Stimulated activated CD8-positive, alpha-beta memory T cell treated with anti-CD3 and anti-CD28 coated beads, Interleukin-4, amount 100 ng/mL, for 4 hours (primary cell): Measurements from ENCODE around the gene FYB1.
"Not testable (repeated sequence)": the region's sequence is repeated elsewhere in the genome, so short reads cannot be mapped to it uniquely, and the experiment has no call there.

Source experiments
- DNase-seq, 2 donors: peaks; one replicate each; pipeline ENCODE4 v3.0.0-alpha.2; 2020; ENCODE audit warnings: low read depth in 2 of 2, low spot score in 1 of 2

Gene FYB1

DNA sequence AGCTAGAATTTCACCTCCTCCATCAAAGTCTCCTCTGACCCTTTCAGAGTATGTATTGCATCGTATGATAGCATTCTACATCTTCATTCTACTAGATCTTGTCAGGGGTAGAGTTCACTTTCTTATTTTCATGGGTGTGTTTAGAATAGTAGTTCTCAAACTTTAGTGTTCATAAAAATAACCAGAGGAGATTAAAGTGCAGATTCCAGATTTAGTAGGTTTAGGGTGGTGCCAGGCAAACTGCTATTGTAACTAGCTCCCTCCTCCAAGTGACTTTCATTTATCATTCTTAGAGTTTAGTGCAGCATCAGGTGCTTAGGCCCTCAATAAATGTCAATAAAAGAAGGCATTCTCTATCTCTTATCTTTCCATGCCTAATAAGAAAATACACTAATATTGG lies 7.2 kb upstream of the FYB1 start:
- no peak for DNase-seq

DNA sequence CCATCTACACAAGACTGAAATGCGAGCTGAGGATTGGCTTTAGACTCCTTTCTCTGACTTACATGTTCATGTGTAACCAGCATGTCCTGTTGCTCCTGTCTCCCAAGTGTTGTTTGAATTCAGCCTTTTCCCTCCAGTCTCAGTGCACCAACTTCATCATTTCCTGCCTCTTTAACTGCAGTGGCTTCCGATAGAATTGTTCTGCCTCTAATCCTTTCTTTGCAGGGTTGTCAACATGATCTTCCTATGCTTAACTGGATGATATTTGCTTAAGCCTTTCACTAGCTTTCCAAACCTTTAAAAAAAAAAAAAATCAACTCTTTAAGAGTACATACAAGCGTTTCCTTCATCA lies 6.7 kb upstream of the FYB1 start:
- DNase-seq, result no peak

DNA sequence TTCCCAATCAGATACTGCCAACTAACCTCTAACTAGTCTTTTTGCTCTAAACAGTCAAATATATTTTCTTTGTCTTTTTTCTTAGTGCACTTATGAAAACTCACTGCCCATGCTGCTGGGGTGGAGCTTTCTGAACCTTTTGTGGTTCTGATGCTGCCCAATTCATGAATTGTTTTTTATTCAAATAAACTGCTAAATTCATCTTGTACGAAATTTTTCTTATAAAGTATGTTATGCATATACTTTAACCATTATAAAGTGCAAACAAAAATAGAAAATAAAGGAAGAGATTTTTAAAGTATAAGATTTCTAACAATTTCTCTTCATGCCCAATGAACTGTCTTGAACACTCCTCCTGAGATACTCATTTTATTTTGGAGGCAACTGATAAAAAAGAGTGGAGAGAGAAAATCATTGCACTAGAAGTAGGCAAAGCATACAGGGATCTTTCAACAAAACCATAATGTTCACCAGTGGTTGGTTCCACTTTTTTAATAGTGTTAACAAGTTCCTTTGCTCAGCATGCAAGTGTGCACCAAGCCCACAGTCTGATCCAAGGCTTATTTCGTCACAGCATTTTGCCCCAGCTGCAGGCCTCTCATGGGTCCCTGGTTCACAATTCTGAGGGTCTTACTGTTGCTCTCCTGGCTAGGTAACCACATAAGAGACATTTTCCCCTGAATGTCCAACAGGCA lies 6.2 kb upstream of the FYB1 start:
- DNase-seq, result no peak

DNA sequence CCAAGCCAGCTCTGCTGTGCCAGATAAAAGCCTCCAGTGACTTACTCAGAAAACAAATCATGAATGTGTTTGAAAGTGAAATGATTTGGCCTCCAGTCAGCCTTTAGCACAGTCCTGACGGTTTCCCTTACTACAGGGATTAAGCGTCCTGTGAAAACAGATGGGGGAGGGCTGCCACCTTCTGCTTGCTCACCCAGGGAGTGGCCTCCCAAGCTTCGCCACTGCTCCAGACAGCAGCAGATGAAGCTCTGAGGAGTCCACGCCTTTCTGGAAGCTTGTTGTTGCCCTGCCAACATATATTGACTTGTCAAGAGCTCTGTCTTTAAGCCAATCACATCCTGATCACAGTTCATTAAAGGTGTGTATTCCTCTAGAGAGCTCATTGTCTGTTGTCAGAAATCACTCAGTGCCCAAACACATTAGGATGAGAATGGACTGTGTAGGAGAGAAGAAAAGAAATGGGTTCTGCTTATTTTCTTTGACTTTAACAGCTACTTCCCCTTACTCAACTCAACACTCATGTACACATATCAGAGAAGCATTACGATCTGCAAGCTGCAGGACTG lies 4.9 kb upstream of the FYB1 start:
- no peak for DNase-seq

DNA sequence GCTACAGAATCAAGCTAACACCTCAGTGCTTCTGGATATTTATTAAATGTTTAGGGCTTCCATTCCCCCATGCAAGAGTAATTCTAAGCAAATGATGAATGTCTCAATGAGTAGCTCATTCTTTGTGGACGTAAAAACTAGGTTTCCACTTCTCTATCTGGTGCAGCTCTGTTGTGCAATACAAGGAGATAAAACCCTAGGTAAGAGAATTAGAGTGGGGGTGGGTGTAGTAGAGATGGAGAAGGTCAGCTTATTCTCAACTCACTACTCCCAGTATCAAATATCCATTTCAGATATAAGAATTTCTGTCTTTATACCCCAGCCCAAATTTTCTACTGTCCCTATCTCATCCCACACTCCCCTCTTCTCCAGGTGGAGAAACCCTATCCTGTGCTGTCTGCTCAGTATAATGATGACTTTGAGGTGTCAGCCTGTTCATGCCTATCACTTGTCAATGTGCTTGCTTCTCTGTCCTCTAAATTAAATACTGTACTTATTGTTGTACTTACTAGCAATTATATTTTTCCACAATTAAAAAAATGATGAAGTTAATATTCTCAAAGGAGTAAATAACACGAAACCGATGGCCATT lies 4.3 kb upstream of the FYB1 start:
- DNase-seq, result no peak

DNA sequence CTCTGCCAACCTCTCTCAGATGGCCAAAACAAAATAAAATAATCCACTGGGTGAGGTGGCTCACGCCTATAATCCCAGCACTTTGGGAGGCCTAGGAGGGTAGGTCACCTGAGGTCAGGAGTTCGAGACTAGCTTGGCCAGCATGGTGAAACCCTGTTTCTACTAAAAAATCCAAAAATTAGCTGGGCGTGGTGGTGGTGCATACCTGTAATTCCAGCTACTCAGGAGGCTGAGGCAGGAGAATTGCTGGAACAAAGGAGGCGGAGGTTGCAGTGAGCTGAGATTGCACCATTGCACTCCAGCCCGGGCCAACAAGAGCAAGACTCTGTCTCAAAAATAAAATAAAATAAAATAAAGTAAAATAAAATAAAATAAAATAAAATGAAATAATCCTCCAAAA lies 2.3 kb upstream of the FYB1 start:
- not testable (repeated sequence) for DNase-seq

DNA sequence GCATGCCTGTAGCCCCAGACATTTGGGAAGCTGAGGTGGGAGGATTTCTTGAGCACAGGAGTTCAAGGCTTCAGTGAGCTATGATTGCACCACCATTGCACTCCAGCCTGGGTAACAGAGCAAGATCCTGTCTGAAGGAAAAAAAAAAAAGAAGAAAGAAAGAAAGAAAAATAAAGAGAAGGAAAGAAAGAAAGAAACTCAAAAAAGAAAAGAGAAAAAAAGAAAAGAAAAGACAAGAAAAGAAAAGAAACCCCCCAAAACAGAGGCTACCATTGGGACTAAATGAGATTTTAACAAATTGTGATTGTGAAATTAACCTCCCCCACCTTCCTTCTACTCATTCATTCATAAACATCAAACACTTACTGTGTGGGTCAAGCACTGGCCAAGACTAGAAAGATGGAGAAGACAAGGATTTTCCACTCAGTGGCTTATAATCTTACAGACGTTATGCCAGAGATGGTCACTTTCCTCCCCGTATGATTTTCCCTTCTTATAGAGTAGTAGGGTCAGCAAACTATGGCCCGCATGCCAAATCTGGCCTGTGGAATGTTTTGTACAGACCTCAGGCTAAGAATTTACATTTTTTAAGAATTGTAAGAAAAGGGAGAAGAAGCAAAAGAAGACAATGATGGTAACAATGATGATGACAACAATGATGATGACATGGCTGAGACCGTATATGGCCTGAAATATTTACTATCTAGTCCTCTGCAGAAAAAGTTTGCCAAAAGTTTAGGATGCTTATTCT lies 1.1 kb upstream of the FYB1 start:
- DNase-seq, result no peak

DNA sequence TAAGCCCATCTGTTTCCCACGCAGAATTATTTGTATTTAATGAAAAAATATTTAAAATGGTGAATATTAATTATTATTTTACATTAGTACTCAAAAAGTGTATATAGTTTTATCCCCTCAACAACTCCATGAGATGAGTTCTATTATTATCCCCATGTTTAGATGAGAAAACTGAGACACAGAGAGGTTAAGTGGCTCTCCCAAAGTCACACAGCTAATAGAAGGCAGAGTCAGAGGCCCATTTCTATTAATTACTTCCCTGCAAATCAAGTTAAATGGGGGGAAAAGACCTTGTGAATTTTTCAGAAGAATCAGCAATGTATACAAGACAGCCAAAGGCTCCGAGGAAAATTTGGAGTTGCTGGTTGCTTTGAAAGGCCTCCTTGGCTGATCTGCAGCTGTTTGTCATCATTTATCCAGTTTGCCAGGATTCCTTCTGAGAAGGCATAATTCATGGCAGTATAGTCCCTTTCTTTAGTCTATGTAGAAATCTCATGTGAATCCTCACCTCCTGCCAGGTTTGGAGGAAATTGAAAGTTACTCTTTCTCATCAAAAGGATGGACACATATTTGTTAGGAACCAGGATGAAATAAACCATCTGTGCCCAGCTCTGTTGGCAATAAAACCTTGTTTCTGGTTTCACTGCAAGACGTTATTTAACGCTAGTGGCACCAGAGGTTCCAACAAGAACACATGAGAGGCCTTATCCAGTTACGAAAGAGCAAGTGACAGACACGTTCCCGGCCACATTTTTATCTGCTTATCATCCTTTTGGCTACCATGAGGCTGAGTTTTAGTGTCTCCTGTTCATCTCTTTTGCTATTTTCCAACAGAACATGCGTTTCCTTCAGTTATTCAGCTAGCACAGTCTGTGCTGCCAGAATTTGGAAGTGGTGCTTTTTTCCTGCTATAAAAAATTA lies 621 bp downstream of the FYB1 start:
- DNase-seq, result no peak

DNA sequence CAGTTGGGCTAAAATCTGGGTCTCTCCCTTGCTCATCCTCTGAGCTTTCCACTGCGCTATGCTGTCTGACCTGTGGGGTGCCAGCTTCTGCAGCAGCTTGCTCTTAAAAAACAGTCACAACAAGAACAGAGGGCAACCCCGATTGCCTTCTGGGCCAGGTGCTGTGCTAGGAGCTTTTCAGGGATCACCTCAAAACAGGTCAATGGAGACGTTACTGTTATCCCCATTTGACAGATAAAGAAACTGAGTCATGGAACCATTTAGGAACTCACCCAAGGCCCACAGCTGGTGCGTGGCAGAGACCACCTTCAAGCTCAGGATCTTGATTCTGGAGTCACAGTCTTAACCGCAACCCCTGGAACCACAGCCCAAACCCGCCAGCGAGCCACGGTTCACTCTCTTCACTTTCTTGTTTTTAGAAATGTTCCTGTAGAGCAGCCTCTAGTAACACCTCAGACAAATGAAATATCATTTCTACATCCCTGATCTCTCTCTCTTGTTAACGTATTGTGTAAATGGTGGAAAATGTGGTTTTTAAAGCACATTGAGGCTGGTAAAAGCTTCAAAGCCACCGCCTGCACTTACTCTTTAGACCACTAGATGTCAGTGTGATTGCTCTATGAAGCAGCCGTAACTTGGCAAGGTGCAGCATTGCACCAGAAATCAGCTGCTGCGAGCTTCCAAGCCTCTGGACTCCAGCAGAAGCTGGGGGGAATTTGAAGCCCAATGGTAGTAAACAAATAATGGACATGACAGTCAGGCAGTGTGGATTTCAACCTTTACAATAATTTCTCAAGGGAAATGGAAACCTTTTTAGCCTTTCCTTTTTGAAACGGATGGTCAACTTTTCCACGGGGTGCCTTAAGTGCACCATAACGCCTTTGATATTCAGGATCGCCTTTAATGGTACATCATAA lies 1.7 kb downstream of the FYB1 start:
- peak in 1 of 2 donors; percentile 64 for DNase-seq

DNA sequence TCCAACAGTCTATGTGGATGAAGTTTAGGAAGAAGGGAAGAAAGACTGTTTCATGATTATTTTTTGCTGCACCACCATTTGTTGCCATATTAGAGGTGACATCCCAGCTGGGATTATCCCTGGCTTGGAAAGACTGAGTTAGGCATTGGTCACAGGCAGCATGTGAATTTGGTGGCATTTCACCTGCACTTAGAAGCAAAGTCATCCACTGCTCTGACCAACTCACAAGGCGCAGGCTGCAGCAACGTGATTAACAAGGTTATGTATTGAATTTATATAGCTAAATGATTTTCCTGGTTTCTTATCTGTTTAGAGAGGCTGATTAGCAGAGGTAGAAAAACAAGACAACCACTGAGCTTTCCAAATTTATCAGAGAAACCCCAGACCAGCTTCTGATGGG lies 2.7 kb downstream of the FYB1 start:
- no peak for DNase-seq

DNA sequence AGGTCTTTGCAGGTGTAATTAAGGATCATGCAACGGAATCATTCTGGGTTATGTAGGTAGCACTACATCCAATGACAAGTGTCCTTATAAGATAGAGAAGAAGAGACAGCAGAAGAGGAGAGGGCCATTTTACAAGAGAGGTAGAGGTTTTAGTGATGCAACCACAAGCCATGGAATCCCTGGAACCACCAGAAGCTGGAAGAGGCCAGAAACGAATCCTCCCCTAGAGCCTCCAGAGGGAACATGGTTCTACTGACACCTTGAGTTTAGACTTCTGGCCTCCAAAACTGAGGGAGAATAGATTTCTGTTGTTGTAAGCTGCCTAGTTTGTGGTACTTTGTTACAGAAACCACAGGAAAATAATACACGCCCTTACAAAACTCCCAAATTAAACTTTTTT lies 3.5 kb downstream of the FYB1 start:
- no peak for DNase-seq

DNA sequence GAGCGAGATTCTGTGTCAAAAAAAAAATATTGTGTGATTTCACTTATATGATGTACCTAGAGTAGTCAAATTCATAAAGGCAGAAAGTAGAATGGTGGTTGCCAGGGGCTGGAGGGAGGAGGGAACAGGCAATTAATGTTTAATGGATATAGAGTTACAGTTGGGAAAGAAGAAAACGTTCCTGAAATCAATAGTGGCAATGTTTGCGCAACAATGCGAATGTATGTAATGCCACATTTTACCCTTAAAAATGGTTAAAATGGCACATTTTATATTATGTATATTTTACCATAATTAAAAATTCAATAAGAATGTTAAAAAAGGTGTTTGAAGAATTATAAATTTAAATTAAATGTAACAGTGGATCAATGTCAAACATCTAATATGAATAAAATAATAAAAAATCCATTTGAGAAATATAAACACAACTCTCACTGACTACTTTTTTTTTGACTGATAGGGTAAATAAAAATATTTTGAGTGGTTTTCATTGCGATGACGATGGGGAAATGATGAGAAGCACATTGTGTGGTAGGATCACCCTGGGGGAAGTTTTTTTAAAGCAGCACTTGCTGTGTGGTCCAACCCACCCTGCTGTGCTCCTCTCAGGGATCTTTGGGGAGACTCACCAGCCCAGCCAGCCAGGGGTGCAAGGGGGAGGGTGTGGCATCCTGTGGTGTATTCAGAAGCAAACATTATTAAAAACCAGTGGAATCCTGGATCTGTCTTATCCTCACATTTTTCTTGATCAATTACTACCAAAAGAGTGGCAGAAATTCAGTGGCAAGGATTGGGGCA lies 4.3 kb downstream of the FYB1 start:
- DNase-seq, result no peak

DNA sequence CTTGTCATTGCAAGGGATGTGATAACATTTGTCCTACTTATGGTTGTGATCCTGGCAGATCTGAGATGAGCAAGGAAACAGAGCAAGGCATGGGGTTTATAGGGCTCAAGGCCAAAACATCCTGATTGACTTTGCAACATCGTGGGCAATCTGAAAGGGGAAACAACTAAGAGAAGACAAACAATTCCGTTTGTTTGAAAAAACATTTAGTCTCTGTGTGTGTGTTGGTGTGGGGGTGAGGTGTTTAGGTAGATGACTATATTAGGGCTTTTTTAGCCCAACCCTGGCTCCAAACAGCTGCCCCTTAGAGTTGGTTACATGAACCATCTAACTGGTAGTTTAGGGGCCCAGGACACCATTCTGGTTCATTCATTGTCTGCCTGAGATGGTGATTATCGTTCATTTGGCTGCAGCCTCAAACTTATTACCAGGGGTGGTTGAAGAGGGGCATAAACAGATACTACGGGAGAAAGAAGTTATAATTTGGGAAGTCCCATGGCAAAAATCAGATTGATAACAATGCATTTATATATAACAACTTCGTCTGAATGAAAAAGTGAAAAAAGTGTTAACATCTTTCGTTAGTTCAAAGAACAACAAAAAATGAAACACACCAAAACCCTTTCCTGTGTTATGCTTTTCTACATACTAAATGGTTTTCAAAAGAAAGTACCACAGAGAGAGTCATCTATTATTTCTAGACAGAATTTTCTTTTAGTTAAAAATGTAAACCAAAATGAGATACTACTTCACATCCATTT lies 5.7 kb downstream of the FYB1 start:
- DNase-seq, result no peak

DNA sequence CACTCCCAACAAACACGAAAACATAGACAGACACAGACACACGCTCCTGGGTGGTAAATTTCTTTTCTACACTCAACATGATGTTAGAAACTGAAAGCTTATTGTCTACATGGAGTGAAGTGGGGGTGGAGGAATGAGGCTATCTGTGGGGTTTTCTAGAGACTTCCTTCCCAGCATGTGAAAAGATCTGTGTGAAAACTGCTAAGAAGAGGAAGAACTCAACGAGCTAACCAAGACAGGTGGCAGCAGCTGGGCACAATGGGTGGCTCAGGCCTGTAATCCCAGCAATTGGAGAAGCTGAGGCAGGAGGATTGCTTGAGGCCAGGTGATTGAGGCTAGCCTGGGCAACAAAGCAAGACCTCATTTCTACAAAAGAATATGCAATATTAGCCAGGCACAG lies 7.6 kb downstream of the FYB1 start:
- no peak for DNase-seq

DNA sequence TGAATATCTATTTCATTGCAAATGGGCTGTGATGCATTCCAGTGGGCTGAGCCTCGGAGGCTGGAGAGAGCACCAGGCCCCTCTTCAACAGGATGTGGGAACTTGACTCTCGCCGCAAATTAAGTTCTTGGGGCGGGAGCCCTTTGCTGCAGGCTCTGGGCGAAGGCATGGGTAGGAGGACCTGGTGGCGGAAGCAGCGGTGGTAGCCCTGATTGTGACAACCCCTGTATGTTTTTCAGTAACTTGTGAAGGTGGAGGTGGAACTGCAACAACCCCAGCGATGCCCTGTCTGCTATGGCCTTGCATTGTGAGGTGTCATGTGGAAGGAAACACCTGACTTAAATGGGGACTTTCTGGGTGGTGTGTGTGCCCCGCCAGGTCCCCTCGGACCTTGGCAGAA lies 9.4 kb downstream of the FYB1 start:
- peak in 1 of 2 donors; percentile 54 for DNase-seq

DNA sequence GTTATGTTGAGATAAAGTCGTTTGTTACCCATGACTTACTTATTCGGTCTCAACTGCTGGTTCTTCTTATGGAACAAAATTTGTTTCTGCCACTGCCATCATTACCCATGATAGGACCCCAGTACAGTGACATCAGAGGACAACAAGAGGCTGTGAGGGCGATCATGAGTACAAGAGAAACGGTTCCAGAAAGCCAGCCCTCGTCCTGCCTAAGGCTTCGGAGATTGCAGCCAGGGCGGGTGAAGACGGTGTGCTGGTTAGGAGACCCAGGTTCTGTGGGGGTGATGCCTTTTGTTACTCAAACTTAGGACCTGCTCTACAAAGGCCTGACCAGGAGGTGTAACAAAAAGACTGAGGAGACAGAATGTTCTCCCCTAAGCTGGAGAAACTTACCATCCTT lies 10.9 kb downstream of the FYB1 start:
- no peak for DNase-seq

DNA sequence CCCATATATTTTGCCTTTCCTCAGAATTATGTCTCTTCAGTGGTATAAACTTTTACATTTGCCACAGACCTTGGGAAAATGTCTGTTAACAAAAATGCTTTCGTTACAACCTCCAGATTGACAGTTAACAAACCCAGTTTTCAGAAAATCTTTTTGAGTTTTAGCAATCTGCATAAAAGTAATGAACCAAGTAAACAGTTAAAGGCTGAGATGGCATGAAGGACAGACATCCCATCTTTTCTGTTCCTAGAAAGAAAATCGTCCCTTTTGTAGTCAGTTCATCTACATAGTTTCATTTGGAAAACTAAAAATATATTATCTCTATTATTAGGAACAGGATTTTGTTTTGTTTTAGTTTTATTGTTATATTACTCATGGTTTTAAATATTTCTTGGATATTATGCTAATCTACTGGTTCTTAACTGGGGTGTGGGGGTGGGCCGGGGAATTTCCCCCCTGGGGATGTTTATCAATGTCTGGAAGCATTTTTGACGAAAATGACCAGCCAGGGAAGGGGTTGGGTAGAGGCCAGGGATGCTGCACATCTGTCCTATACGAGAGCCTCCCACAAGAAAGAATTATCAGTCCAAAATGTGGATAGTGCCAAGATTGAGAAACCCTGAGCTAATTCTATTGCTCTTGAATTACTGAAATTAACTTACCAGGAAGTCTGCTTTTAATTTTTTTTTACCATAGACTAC lies 11.9 kb downstream of the FYB1 start:
- DNase-seq, result no peak
